Measurements from ENCODE around the gene IL1RAP. TPM values are rescaled to one million over a fixed set of nuclear protein-coding genes. Genes with fewer than 3 reads are reported as not detected.

IL1RAP gene
- total and polyA plus RNA-seq, 9 of the 15 experiments (the other 6 are each of a cell fraction or from before 2014, with no cell fraction given), result 0.23 to 1.8 (median 0.88) TPM

- TF ChIP-seq POLR2AphosphoS5 (IDR thresholded peaks at IDR 0.05; ENCODE audit: control insufficient read depth, insufficient read depth, low read depth, low read length), result no peak
- TF ChIP-seq BHLHE40 (IDR thresholded peaks at IDR 0.05; ENCODE audit: low read length), result no peak
- TF ChIP-seq ZNF79 (CRISPR knock-in tag; IDR thresholded peaks at IDR 0.05; ENCODE audit: low read depth), result no peak
- TF ChIP-seq C11orf30 (IDR thresholded peaks at IDR 0.05; ENCODE audit: low read depth), result no peak
- no peak for TF ChIP-seq CREBBP (IDR thresholded peaks at IDR 0.05; ENCODE audit: low read depth, low read length)
- TF ChIP-seq RFX1 (IDR thresholded peaks at IDR 0.05), result no peak
Measured at GRCh38 chr3:190614226-190615059, 100.6 kb downstream of the IL1RAP start (continued).

- intact Hi-C loops (cut with micrococcal nuclease), result no loop called here
- Histone ChIP-seq H3K36me3 (ENCODE audit: control insufficient read depth, insufficient read depth, low read length) (no peaks in the 10 kb centered on the region), H4K20me1 (replicated peaks; ENCODE audit: control insufficient read depth, insufficient read depth, low read length) (no peaks in the 10 kb centered on the region), H3K9me3 (replicated peaks; ENCODE audit: control insufficient read depth, insufficient read depth, low read depth, low read length) (no peaks in the 10 kb centered on the region; the same call in 1 of the 2 replicates), H3K4me1 (replicated peaks in 1 of 2; ENCODE audit: control insufficient read depth in 2 of 2, insufficient read depth in 2 of 2, low read length in 2 of 2) (no peaks in the 10 kb centered on the region), H3K4me3 (no peak overlapping the region), H3K27ac (ENCODE audit: extremely low read depth, low read depth, low read length) (no peak overlapping the region), H3K27me3 (ENCODE audit: control insufficient read depth in 2 of 2, insufficient read depth in 2 of 2, low read length in 2 of 2) (no peaks in the 10 kb centered on the region), H3K4me2 (ENCODE audit: insufficient read depth, low read length) (no peak overlapping the region), H3K9ac (ENCODE audit: insufficient read depth in 1 of 2, low read depth in 2 of 2, low read length in 2 of 2) (no peak overlapping the region), H3K79me2 (ENCODE audit: control insufficient read depth, insufficient read depth, low read length) (no peaks in the 10 kb centered on the region), H2AFZ (ENCODE audit: low read depth, low read length) (no peak overlapping the region), H3K9me1 (ENCODE audit: control insufficient read depth, insufficient read depth, low read length) (no peaks in the 10 kb centered on the region)
- TF ChIP-seq SMAD4 (CRISPR knock-in tag; conservative IDR thresholded peaks at IDR 0.05) (no peak), SMARCC2 (IDR thresholded peaks at IDR 0.05; ENCODE audit: low read depth) (no peak), CUX1 (CRISPR knock-in tag; IDR thresholded peaks at IDR 0.05) (no peak), RHOXF2B (CRISPR knock-in tag; conservative IDR thresholded peaks at IDR 0.05) (no peak), ZNF584 (CRISPR knock-in tag; IDR thresholded peaks at IDR 0.05; ENCODE audit: low read depth) (no peak), FUS (optimal IDR thresholded peaks at IDR 0.05; ENCODE audit: low read depth, low read length) (no peak), SMAD2 (IDR thresholded peaks at IDR 0.05; ENCODE audit: low read depth, low read length) (no peak), ARNT (IDR thresholded peaks at IDR 0.05) (no peak), LARP7 (IDR thresholded peaks at IDR 0.05) (no peak), MAFF (IDR thresholded peaks at IDR 0.05; ENCODE audit: low read length) (no peak)
- DNase-seq (ENCODE audit: extremely low read depth in 1 of 4, low spot score in 3 of 4) (no peak), FAIRE-seq (no peak), ATAC-seq (no peak)
- CTCF ChIA-PET (ENCODE audit: low intra/inter-chr PET ratio), result no interaction called here
- BruUV-seq (replicated peaks), result no TSS peak
- WGBS (ENCODE audit: insufficient coverage, low coverage, missing lambda C conversion rate), result 0% methylated on average over 1 of the region's 1 CpG
- POLR2A ChIA-PET, result no interaction called here
- in situ Hi-C loops (cut with MboI), result no loop called here
Measured at GRCh38 chr3:190615060-190615384, 101.1 kb downstream of the IL1RAP start.
